Neural crest cell (in vitro differentiated cells): ENCODE measurements around the gene MIER3. TPM values are rescaled to one million over a fixed set of nuclear protein-coding genes. Genes with fewer than 3 reads are reported as not detected.

Experiments used
- DNase-seq: peaks from one replicate; pipeline ENCODE4 v3.0.0; 2021; ENCODE audit warnings: low read depth, mixed read lengths, low spot score
- H3K27ac Mint-ChIP-seq: one replicate; pipeline ENCODE4 v1.8.0; 2021; ENCODE audit warnings: mild to moderate bottlenecking, mixed read lengths; ENCODE audit not compliant: unreplicated experiment
- H3K27me3 Mint-ChIP-seq: 2 replicates; pipeline ENCODE4 v1.8.0; 2021; ENCODE audit warnings: low read depth, mild to moderate bottlenecking, mixed read lengths
- H3K36me3 Mint-ChIP-seq: 2 replicates; pipeline ENCODE4 v1.8.0; 2021; ENCODE audit warnings: low read depth, mild to moderate bottlenecking, mixed read lengths
- H3K4me1 Mint-ChIP-seq: 2 replicates; pipeline ENCODE4 v1.8.0; 2021; ENCODE audit warnings: mixed read lengths
- H3K4me3 Mint-ChIP-seq: one replicate; pipeline ENCODE4 v1.8.0; 2021; ENCODE audit warnings: mild to moderate bottlenecking, mixed read lengths
- H3K9me3 Mint-ChIP-seq: 2 replicates; pipeline ENCODE4 v1.8.0; 2021; ENCODE audit warnings: mixed read lengths
- total RNA-seq: library from RNA; stranded (reverse); gene quantifications from 2 replicates; pipeline ENCODE4 v1.2.1, GENCODE V29; 2021
- TF ChIP-seq, protein P1 (sequence below): fragments of 200-600 bp; sonication (generic); conservative IDR thresholded peaks from 2 replicates; pipeline ENCODE4 v1.5.0; 2021; ENCODE audit warnings: antibody characterized with exemption, mild to moderate bottlenecking

The MIER3 gene
- total RNA-seq, 1 donor from 2014 or later: 47.8 TPM

DNA sequence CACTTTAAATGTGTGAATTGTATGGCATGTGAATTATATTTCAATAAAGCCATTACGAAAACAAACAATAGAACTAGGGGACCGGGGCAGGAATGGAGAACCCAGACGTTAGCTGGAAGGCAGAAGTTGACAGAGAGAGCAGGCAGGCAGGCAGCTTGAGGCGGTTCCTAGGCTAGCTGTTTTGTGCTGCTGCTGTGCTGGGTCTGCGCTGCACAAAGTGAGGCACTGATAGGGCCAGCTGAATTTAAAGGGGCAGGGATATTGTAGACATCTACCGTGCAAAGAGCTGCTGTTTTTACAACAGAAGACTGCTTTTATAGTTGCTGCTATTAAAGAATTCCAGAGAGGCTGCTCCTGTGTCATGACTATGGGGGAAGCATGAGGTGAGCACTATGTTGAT is 21.6 kb upstream of the MIER3 start:
- TF ChIP-seq, protein P1, sequence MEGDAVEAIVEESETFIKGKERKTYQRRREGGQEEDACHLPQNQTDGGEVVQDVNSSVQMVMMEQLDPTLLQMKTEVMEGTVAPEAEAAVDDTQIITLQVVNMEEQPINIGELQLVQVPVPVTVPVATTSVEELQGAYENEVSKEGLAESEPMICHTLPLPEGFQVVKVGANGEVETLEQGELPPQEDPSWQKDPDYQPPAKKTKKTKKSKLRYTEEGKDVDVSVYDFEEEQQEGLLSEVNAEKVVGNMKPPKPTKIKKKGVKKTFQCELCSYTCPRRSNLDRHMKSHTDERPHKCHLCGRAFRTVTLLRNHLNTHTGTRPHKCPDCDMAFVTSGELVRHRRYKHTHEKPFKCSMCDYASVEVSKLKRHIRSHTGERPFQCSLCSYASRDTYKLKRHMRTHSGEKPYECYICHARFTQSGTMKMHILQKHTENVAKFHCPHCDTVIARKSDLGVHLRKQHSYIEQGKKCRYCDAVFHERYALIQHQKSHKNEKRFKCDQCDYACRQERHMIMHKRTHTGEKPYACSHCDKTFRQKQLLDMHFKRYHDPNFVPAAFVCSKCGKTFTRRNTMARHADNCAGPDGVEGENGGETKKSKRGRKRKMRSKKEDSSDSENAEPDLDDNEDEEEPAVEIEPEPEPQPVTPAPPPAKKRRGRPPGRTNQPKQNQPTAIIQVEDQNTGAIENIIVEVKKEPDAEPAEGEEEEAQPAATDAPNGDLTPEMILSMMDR: no peak
- H3K27me3 Mint-ChIP-seq: no peaks in the 10 kb centered on the region
- no peak for DNase-seq
- H3K4me1 Mint-ChIP-seq: no peaks in the 10 kb centered on the region
- H3K36me3 Mint-ChIP-seq: no peaks in the 10 kb centered on the region
- no peak overlapping the region for H3K27ac Mint-ChIP-seq
- no peaks in the 10 kb centered on the region for H3K9me3 Mint-ChIP-seq
- no peak overlapping the region for H3K4me3 Mint-ChIP-seq

DNA sequence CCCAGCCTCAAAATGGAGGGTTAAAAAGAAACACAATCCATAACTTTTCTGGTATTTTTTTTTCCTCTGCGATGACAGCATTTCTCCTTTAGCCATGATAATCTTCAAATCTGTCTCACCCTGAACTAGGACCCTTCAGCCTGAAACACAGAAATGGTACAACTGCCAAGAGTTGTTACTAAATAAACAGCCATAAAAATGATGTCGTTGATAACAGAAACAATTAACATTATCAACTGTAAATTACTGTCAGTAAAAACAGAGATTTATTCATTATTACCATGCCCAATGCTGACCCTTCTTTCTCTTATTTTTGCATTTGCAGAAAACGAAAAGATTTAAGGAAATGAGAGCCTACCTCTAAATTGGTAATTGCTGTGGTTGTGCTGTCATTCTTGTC is 19.4 kb upstream of the MIER3 start:
- H3K9me3 Mint-ChIP-seq: no peaks in the 10 kb centered on the region
- TF ChIP-seq, protein P1: no peak
- no peak overlapping the region for H3K27ac Mint-ChIP-seq

DNA sequence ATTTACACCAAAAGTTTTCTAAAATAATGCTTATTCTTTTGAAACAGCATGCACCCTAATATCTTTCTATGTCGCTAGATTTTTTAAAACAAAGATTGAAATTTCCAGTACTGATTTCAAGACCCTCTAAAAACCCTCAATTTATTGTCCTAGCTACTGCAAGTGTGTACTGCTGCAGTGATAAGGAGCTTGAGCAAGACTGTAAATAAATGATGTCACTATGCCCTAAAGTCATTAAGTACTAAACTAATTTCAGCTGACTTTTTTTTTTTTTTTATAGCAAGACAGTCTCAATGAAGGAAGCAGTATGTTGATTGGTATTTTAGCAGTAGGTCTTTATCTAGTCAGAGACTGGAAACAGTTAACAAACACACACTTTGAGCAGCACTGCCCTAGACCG is 12.2 kb upstream of the MIER3 start:
- no peak for DNase-seq
- no peak overlapping the region for H3K27ac Mint-ChIP-seq
- H3K4me3 Mint-ChIP-seq: no peak overlapping the region
- peaks cover 20% of the 10 kb centered on the region for H3K27me3 Mint-ChIP-seq
- no peaks in the 10 kb centered on the region for H3K9me3 Mint-ChIP-seq
- no peaks in the 10 kb centered on the region for H3K36me3 Mint-ChIP-seq
- H3K4me1 Mint-ChIP-seq: no peaks in the 10 kb centered on the region
- TF ChIP-seq, protein P1: no peak

More for the DNA sequence above, 19.4 kb upstream of the MIER3 start:
- DNase-seq: no peak
- H3K27me3 Mint-ChIP-seq: peaks cover 3% of the 10 kb centered on the region
- H3K4me1 Mint-ChIP-seq: no peaks in the 10 kb centered on the region
- no peaks in the 10 kb centered on the region for H3K36me3 Mint-ChIP-seq
- no peak overlapping the region for H3K4me3 Mint-ChIP-seq

DNA sequence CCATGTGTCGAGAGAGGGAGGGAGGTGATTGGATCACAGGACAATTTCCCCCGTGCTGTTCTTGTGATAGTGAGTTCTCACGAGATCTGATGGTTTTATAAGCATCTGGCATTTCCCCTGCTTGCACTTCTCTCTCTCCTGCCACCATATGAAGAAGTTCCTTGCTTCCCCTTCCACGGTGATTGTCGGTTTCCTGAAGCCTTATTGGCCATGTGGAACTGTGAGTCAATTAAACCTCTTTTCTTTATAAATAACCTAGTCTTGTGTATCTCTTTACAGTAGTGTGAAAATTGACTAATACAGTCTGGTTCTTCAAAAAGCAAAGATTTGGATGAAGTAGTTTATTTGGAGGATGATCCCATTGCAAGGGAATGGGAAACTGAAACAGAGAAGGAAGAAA is 11.3 kb upstream of the MIER3 start:
- no peaks in the 10 kb centered on the region for H3K4me1 Mint-ChIP-seq
- H3K27me3 Mint-ChIP-seq: peaks cover 26% of the 10 kb centered on the region
- no peak overlapping the region for H3K4me3 Mint-ChIP-seq
- no peak overlapping the region for H3K27ac Mint-ChIP-seq
- H3K9me3 Mint-ChIP-seq: no peaks in the 10 kb centered on the region
- no peaks in the 10 kb centered on the region for H3K36me3 Mint-ChIP-seq
- TF ChIP-seq, protein P1: no peak
- DNase-seq: no peak

DNA sequence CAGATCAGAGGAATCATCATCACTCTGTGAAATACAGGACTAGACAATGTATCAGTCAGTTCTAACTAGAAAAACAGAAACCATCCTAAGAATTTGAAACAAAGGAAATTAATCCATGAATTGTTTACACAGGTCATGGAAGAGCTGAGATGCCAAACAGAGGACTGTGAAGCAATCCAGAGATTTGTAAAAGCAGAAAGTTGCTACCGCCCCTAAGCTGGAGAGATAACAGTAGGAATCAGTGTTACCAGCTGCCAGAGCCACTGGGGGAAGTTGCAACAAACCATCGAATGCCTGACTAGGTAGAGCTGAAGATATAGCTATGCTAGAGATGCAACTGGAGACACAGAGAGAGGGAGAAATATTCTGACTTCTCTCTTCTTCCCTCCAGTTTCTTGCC is 10.4 kb upstream of the MIER3 start:
- TF ChIP-seq, protein P1: no peak
- H3K9me3 Mint-ChIP-seq: no peaks in the 10 kb centered on the region
- no peaks in the 10 kb centered on the region for H3K36me3 Mint-ChIP-seq
- no peak overlapping the region for H3K4me3 Mint-ChIP-seq
- no peak overlapping the region for H3K27ac Mint-ChIP-seq
- DNase-seq: no peak
- H3K27me3 Mint-ChIP-seq: peaks cover 32% of the 10 kb centered on the region
- H3K4me1 Mint-ChIP-seq: no peaks in the 10 kb centered on the region

DNA sequence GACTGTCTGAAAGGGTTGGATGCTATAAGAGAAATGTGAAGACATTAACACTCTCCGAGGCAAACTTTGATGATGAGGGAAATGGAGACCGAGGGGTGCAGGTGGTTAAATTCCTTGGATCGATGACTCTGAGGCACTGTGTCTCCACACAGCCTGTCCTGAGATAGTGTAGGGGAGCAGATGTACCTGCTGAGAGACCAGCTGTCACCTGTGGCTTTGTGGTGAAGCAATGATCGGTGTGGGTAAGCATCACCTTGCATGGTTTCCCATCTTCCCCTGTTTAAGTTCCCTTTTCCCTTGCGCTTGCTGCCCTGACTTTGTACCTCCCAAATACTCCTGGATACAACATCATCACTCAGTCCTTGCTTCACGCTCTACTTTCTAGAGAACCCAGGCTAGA is 9.8 kb upstream of the MIER3 start:
- no peak for DNase-seq

More for the DNA sequence above, 9.8 kb upstream of the MIER3 start:
- TF ChIP-seq, protein P1: no peak
- Mint-ChIP-seq H3K27ac (no peak overlapping the region), H3K27me3 (peaks cover 32% of the 10 kb centered on the region), H3K4me1 (no peaks in the 10 kb centered on the region), H3K9me3 (no peaks in the 10 kb centered on the region), H3K36me3 (no peaks in the 10 kb centered on the region), H3K4me3 (no peak overlapping the region)
